D721Med (cell line): Measurements from ENCODE around the gene NKAIN2.
"Not testable (repeated sequence)": the region's sequence is repeated elsewhere in the genome, so short reads cannot be mapped to it uniquely, and the experiment has no call there.

ENCODE experiments used
- DNase-seq: peaks from one replicate; pipeline ENCODE4 v3.0.0; 2011; ENCODE audit warnings: low spot score; ENCODE audit not compliant: insufficient read length
- FAIRE-seq: peaks from 2 replicates; lab custom pipeline; 2011; peaks lifted over from hg19 to GRCh38; lab: Jason Lieb, UNC
- TF ChIP-seq, protein P1 (sequence below): IDR thresholded peaks from 2 replicates; pipeline ENCODE4 v1.5.1; 2012; ENCODE audit warnings: mild to moderate bottlenecking, control low read depth; ENCODE audit not compliant: insufficient read depth; ENCODE audit errors: missing control alignments

NKAIN2 gene

DNA sequence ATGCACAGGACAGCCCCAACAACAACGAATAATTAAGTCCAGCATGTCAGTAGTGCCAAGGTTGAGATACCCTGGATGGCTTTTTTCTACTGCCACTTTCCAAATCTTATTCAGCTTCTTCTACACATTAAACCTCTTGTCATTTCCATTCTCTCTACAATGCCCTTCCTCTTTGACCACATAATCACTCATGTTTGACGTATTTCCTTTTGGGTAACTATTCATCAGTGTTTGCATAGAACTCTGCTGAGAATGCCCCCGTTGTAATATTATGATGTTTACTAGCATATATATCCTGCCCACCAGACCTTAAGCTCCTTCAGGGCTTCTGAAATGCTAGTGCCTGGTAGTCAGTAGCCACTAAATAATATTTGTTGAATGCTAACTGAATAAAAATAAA, 643.3 kb downstream of the NKAIN2 start:
- FAIRE-seq (no peak), DNase-seq (no peak)
- TF ChIP-seq, protein P1, sequence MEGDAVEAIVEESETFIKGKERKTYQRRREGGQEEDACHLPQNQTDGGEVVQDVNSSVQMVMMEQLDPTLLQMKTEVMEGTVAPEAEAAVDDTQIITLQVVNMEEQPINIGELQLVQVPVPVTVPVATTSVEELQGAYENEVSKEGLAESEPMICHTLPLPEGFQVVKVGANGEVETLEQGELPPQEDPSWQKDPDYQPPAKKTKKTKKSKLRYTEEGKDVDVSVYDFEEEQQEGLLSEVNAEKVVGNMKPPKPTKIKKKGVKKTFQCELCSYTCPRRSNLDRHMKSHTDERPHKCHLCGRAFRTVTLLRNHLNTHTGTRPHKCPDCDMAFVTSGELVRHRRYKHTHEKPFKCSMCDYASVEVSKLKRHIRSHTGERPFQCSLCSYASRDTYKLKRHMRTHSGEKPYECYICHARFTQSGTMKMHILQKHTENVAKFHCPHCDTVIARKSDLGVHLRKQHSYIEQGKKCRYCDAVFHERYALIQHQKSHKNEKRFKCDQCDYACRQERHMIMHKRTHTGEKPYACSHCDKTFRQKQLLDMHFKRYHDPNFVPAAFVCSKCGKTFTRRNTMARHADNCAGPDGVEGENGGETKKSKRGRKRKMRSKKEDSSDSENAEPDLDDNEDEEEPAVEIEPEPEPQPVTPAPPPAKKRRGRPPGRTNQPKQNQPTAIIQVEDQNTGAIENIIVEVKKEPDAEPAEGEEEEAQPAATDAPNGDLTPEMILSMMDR = no peak

DNA sequence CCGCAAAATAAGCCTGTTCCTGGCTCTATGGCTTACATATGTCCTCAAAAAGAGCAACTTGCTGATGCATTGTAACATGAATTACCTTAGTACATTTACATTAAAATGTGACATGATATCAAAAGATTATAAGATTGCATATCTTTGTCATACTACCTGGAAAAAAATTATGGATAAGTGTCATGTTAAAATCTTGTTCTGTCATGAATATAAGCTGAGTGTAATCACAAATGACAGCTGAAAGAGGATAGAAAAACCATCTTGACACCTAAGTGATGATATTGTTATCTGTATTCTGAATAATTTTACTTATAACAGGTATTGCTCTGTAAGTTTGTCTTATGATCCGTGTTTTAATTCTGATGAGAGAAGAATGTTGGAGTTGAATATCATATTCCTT, 655.6 kb downstream of the NKAIN2 start:
- FAIRE-seq = no peak
- TF ChIP-seq, protein P1 = no peak
- DNase-seq = no peak

DNA sequence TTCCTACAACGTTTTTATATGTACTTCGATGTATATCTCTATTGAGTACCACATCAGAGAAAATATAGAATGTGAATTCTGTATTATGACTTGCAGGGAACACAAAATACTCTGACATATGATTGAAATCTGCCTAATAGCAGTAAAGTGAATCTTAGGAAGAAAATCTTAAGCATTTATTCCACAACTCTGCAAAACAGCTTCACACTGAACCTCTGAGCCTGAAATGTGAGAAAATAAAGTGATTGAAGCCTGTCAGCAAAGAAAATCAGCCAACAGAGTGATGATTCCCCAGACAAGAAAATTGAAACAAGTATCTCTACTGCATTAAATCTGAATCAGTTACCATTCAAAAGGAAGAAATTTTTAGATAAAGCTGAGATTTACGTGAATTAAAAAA, 659.1 kb downstream of the NKAIN2 start:
- TF ChIP-seq, protein P1 = no peak
- FAIRE-seq (no peak), DNase-seq (no peak)

DNA sequence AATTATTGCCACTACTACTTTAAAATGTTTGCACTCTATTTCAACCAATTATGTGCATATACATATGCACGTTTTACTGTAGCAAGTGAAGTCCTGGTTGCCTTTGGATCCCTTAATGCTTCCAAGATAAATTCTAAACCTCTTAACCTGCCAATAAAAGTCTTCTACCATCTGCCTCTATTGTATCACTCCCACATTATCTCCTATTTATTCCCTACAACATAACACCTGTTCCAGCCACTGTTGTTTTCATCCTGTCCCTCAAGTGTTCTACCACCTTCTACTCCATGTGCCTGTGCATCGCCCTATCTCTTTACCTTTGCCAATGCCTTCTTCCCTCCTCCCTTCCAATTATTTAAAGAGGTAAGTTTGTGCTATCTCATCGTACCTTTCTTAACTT, 659.6 kb downstream of the NKAIN2 start:
- FAIRE-seq (peak; percentile 94), DNase-seq (no peak)
- TF ChIP-seq, protein P1 = no peak

DNA sequence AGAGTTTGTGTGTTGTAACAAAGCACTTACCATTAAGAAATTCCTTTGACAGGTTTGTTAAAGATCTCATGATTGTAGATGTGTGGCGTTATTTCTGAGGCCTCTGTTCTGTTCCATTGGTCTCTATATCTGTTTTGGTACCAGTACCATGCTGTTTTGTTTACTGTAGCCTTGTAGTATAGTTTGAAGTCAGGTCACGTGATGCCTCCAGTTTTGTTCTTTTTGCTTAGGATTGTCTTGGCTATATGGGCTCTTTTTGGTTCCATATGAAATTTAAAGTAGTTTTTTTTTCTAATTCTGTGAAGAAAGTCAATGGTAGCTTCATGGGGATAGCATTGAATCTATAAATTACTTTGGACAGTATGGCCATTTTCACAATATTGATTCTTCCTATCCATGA, 660.9 kb downstream of the NKAIN2 start:
- DNase-seq, FAIRE-seq: not testable (repeated sequence)

DNA sequence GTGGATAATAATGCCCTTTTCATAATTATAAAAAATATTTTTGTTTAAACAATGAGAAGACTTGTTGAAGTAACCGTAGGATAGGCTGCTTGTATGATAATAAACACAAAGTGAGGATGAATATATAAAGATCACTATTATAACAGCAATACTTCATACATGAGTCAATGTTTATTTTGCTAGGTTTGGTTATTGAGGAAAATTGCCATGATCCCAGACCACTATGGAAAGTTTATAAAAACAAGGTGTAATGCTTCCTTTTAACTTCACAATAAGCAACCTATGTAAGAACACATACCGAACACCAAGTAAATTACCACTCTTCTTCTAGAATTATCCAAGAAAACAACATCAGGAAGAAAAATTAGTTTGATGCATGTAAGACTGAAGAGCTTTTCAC, 663.3 kb downstream of the NKAIN2 start:
- TF ChIP-seq, protein P1 = no peak
- FAIRE-seq = peak; percentile 25
- no peak for DNase-seq

DNA sequence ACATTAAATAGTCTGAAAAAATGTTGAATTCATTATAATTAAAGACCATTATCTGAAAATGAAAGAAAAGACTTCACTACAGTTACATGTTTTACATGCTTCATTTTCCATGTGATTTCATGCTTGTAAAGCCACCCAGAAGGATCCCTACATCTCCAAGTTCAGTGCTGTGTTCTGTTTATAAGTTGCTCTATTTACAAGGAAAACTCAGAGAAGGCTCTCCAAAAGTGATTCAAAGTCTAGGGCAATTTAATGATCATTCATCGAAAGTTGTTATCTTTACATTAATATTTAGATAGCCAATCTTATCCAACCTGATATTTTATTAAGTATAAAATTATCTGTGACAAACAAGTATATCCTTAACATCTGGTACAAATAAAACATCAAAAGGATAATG, 663.7 kb downstream of the NKAIN2 start:
- TF ChIP-seq, protein P1 = no peak
- DNase-seq (no peak), FAIRE-seq (no peak)

DNA sequence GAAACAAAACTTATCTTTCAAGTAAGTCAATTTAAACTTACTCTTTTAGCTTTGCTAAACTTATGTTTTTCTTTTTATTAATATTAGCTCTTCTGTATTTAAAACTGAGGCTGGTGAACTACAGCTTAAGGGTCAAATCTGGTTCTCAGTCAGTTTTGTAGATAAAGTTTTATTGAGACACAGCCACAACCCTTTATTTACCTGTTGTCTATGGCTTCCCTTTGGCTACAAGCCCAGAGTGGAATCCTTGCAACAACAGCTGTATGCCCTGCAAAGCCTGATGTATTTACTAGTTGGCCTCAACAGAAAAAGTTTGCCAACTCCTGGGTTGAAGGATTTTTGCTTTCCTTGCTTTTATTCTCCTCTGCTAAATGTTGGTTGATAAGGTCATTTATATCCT, 667.1 kb downstream of the NKAIN2 start:
- TF ChIP-seq, protein P1 = no peak
- DNase-seq (no peak), FAIRE-seq (no peak)
